Upper lobe of left lung (tissue), 6 donors: Measurements from ENCODE around the gene PRF1. TPM values are rescaled to one million over a fixed set of nuclear protein-coding genes. Genes with fewer than 3 reads are reported as not detected.
A peak's percentile ranks its signal among the peaks of the same experiment; 100 is the strongest.
"Not testable (repeated sequence)": the region's sequence is repeated elsewhere in the genome, so short reads cannot be mapped to it uniquely, and the experiment has no call there.

ENCODE experiments used
- ATAC-seq, 2 donors: fragments of 200-7000 bp; cut with Tn5 transposase; one replicate each; pipeline ENCODE4 v1.9.1; 2022; ENCODE audit warnings: mild to moderate bottlenecking in 2 of 2, moderate library complexity in 2 of 2; ENCODE audit not compliant: low FRiP score in 2 of 2
- DNase-seq, 2 donors: peaks; one replicate each; pipeline ENCODE4 v3.0.0-alpha.2; 2019 to 2020
- H3K27ac ChIP-seq, 4 donors: fragments of 200-600 bp; sonication (generic); one replicate each; pipeline ENCODE4 v1.5.1; 2016 to 2019
- H3K27me3 ChIP-seq, 4 donors: fragments of 200-600 bp; sonication (generic); one replicate each; pipeline ENCODE4 v1.5.1; 2017 to 2019
- H3K36me3 ChIP-seq, 4 donors: fragments of 200-600 bp; sonication (generic); one replicate each; pipeline ENCODE4 v1.5.1; 2016 to 2019
- H3K4me1 ChIP-seq, 4 donors: fragments of 200-600 bp; sonication (generic); one replicate each; pipeline ENCODE4 v1.5.1; 2018 to 2019
- H3K4me3 ChIP-seq, 4 donors: fragments of 200-600 bp; sonication (generic); one replicate each; pipeline ENCODE4 v1.5.1; 2017 to 2019; ENCODE audit warnings: mild to moderate bottlenecking in 2 of 4, moderate library complexity in 1 of 4
- H3K9me3 ChIP-seq, 4 donors: fragments of 200-600 bp; sonication (generic); one replicate each; pipeline ENCODE4 v1.5.1; 2018 to 2019
- CTCF ChIP-seq, 6 experiments: fragments of 450-650 bp in 4 of 6; fragments of 200-600 bp in 2 of 6; sonication (generic) in 2 of 6; IDR thresholded peaks; one replicate each; pipeline ENCODE4 v1.5.1; 2016 to 2019; ENCODE audit warnings: antibody characterized with exemption in 6 of 6
- EP300 ChIP-seq, 4 donors: sonication (generic); formaldehyde crosslinking; IDR thresholded peaks; one replicate each; pipeline ENCODE4 v1.5.1; 2017; ENCODE audit warnings: antibody characterized with exemption in 4 of 4, control low read depth in 2 of 4
- POLR2A ChIP-seq, 4 donors: fragments of 450-650 bp; IDR thresholded peaks; one replicate each; pipeline ENCODE4 v1.5.1; 2016 to 2017; ENCODE audit warnings: antibody characterized with exemption in 4 of 4, mild to moderate bottlenecking in 2 of 4
- POLR2AphosphoS5 ChIP-seq, 2 donors: sonication (generic); formaldehyde crosslinking; IDR thresholded peaks; one replicate each; pipeline ENCODE4 v1.5.1; 2017; ENCODE audit warnings: antibody characterized with exemption in 2 of 2
- WGBS, 2 donors: methylation state at CpG; one replicate each; pipeline ENCODE4 v1.1.5; 2017 to 2018; 5-methylcytosine and 5-hydroxymethylcytosine counted together
- total RNA-seq, 6 donors: library from RNA; depleted of rRNA in 4 of 6; stranded (reverse); fragments of >200 nt in 4 of 6; gene quantifications; one replicate each; pipeline versions ENCODE4 v1.1.0 to v1.2.1, GENCODE V29; 2016 to 2021
- donor health status: DM: no; HTN: no; CAD: no; lungs with moderate emphysema.
- donor health status: DM: no; HTN: yes; CAD: no; lungs with severe emphysema.

The PRF1 gene
- total RNA-seq, 6 donors from 2014 or later: 6.3 to 26.9 (median 15.9) TPM

- no peak for TF ChIP-seq POLR2AphosphoS5 (IDR thresholded peaks at IDR 0.05)
- TF ChIP-seq POLR2A (IDR thresholded peaks at IDR 0.05): no peak
- no peak for TF ChIP-seq CTCF (IDR thresholded peaks at IDR 0.05)
- no peak for TF ChIP-seq EP300 (IDR thresholded peaks at IDR 0.05)
Observed at GRCh38 chr10:70634011-70634410, 31.5 kb upstream of the PRF1 start.

GRCh38 chr10:70631735-70632134 lies 29.2 kb upstream of the PRF1 start:
- H3K27me3 ChIP-seq, H3K27ac ChIP-seq, H3K4me1 ChIP-seq, H3K9me3 ChIP-seq, H3K36me3 ChIP-seq, H3K4me3 ChIP-seq, ATAC-seq, DNase-seq: not testable (repeated sequence)
- WGBS, 2 donors: 71 to 92% methylated on average over 1 to 2 of the region's 6 CpGs

More at GRCh38 chr10:70634011-70634410, 31.5 kb upstream of the PRF1 start:
- Histone ChIP-seq H3K27me3 (no peaks in the 10 kb centered on the region), H3K9me3 (peaks cover 0 to 5% (median 0%) of the 10 kb centered on the region in 4 donors), H3K4me3 (no peak overlapping the region), H3K4me1 (no peaks in the 10 kb centered on the region), H3K27ac (no peak overlapping the region), H3K36me3 (no peaks in the 10 kb centered on the region)
- DNase-seq (no peak), ATAC-seq (peak; percentile 14 to 30)
- WGBS, 2 donors: 64% methylated on average over 4 of the region's 4 CpGs

GRCh38 chr10:70629338-70629737 lies 26.8 kb upstream of the PRF1 start:
- ATAC-seq (no peak), DNase-seq (no peak)
- no peak overlapping the region for H3K27ac ChIP-seq
- H3K4me1 ChIP-seq: no peaks in the 10 kb centered on the region
- no peaks in the 10 kb centered on the region for H3K36me3 ChIP-seq
- H3K9me3 ChIP-seq: peaks cover 0 to 5% (median 0%) of the 10 kb centered on the region in 4 donors
- 78 to 80% methylated on average over 1 of the region's 1 CpG for WGBS, 2 donors
- TF ChIP-seq CTCF (IDR thresholded peaks at IDR 0.05) (no peak), POLR2A (IDR thresholded peaks at IDR 0.05) (no peak), POLR2AphosphoS5 (IDR thresholded peaks at IDR 0.05) (no peak), EP300 (IDR thresholded peaks at IDR 0.05) (no peak)
- H3K27me3 ChIP-seq: no peaks in the 10 kb centered on the region
- no peak overlapping the region for H3K4me3 ChIP-seq

- H3K9me3 ChIP-seq: peaks cover 0 to 5% (median 0%) of the 10 kb centered on the region in 4 donors
- no peak overlapping the region for H3K27ac ChIP-seq
- TF ChIP-seq POLR2AphosphoS5 (IDR thresholded peaks at IDR 0.05) (no peak), POLR2A (IDR thresholded peaks at IDR 0.05) (no peak), CTCF (IDR thresholded peaks at IDR 0.05) (no peak), EP300 (IDR thresholded peaks at IDR 0.05) (no peak)
- ATAC-seq: no peak
- DNase-seq: no peak
- H3K4me3 ChIP-seq: no peak overlapping the region
- H3K36me3 ChIP-seq: no peaks in the 10 kb centered on the region
- no peaks in the 10 kb centered on the region for H3K27me3 ChIP-seq
- H3K4me1 ChIP-seq: peaks cover 0 to 5% (median 0%) of the 10 kb centered on the region in 4 donors
Observed at GRCh38 chr10:70626056-70626455, 23.5 kb upstream of the PRF1 start.

- no peak for TF ChIP-seq CTCF (IDR thresholded peaks at IDR 0.05)
- TF ChIP-seq POLR2AphosphoS5 (IDR thresholded peaks at IDR 0.05): no peak
- no peak for TF ChIP-seq POLR2A (IDR thresholded peaks at IDR 0.05)
- no peak for TF ChIP-seq EP300 (IDR thresholded peaks at IDR 0.05)
- 100% methylated on average over 3 of the region's 3 CpGs; no CpG with 5 or more reads in 1 of the 2 donors for WGBS, 2 donors
- H3K4me3 ChIP-seq: no peak overlapping the region
- ATAC-seq (peak in 1 of 2 donors; percentile 78), DNase-seq (no peak)
- peaks cover 0 to 10% (median 4%) of the 10 kb centered on the region in 4 donors for H3K9me3 ChIP-seq
- peaks cover 0 to 5% (median 0%) of the 10 kb centered on the region in 4 donors for H3K4me1 ChIP-seq
- no peak overlapping the region for H3K27ac ChIP-seq
- H3K27me3 ChIP-seq: no peaks in the 10 kb centered on the region
- H3K36me3 ChIP-seq: no peaks in the 10 kb centered on the region
Observed at GRCh38 chr10:70622981-70623844, 20.7 kb upstream of the PRF1 start.
